Measurements from ENCODE around the gene MST1R.
"Not testable (repeated sequence)": the region's sequence is repeated elsewhere in the genome, so short reads cannot be mapped to it uniquely, and the experiment has no call there.

MST1R gene

GRCh38 chr3:49903451-49904424 lies at the start of gene MST1R:
Gene MST1R, minus strand, starts transcription at chr3:49903873. Its CDS starts 264 bp downstream, at chr3:49903609.
- TF ChIP-seq, protein P1, sequence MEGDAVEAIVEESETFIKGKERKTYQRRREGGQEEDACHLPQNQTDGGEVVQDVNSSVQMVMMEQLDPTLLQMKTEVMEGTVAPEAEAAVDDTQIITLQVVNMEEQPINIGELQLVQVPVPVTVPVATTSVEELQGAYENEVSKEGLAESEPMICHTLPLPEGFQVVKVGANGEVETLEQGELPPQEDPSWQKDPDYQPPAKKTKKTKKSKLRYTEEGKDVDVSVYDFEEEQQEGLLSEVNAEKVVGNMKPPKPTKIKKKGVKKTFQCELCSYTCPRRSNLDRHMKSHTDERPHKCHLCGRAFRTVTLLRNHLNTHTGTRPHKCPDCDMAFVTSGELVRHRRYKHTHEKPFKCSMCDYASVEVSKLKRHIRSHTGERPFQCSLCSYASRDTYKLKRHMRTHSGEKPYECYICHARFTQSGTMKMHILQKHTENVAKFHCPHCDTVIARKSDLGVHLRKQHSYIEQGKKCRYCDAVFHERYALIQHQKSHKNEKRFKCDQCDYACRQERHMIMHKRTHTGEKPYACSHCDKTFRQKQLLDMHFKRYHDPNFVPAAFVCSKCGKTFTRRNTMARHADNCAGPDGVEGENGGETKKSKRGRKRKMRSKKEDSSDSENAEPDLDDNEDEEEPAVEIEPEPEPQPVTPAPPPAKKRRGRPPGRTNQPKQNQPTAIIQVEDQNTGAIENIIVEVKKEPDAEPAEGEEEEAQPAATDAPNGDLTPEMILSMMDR (IDR thresholded peaks at IDR 0.05; ENCODE audit: low read depth, low read length, missing control alignments) = no peak
- DNase-seq (ENCODE audit: low read depth) = peak; percentile 77
- H3K4me3 ChIP-seq (ENCODE audit: low read depth, low read length) = peak within 1 kb of the TSS; percentile 53

- TF ChIP-seq, protein P1 (IDR thresholded peaks at IDR 0.05; ENCODE audit: low read depth, low read length, missing control alignments) = no peak
- H3K4me3 ChIP-seq (ENCODE audit: low read depth, low read length) = no peak overlapping the region
- no peak for DNase-seq (ENCODE audit: low read depth)
These were observed 49.3 kb upstream of the MST1R start for GRCh38 chr3:49952924-49953323.

GRCh38 chr3:49942651-49943050 lies 39.0 kb upstream of the MST1R start:
- no peak overlapping the region for H3K4me3 ChIP-seq (ENCODE audit: low read depth, low read length)
- TF ChIP-seq, protein P1 (IDR thresholded peaks at IDR 0.05; ENCODE audit: low read depth, low read length, missing control alignments) = no peak
- DNase-seq (ENCODE audit: low read depth) = peak; percentile 45

DNA sequence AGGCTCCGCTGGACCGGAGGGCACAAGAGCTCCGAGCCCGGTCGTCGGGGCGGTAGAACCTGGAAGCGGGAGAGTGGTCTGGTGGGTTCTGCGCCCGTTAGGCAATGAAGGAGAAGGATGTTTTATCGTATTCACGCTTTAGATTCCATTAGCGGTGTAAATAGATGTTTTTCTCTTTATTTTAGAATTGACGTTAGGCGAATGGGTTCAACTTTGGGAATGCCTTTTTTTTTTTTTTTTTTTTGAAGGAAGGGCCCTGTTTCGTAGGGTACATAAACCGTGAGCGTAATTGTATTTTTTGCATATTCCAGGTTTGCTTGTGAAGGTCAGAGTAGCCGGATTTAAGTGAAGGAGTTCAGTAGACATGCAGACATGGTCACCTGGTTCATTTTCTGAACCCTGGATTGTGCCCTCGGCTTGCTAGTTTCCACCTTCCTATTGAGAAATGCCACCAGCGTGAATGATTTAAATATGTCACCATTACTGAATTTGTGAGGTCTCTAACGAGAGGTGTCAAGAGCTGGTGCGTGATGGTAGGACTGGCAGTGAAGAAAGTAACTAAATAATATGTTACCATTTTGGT lies 37.1 kb upstream of the MST1R start:
- DNase-seq (ENCODE audit: low read depth) = no peak
- TF ChIP-seq, protein P1 (IDR thresholded peaks at IDR 0.05; ENCODE audit: low read depth, low read length, missing control alignments) = no peak
- H3K4me3 ChIP-seq (ENCODE audit: low read depth, low read length) = peak overlapping the region; percentile 60

DNA sequence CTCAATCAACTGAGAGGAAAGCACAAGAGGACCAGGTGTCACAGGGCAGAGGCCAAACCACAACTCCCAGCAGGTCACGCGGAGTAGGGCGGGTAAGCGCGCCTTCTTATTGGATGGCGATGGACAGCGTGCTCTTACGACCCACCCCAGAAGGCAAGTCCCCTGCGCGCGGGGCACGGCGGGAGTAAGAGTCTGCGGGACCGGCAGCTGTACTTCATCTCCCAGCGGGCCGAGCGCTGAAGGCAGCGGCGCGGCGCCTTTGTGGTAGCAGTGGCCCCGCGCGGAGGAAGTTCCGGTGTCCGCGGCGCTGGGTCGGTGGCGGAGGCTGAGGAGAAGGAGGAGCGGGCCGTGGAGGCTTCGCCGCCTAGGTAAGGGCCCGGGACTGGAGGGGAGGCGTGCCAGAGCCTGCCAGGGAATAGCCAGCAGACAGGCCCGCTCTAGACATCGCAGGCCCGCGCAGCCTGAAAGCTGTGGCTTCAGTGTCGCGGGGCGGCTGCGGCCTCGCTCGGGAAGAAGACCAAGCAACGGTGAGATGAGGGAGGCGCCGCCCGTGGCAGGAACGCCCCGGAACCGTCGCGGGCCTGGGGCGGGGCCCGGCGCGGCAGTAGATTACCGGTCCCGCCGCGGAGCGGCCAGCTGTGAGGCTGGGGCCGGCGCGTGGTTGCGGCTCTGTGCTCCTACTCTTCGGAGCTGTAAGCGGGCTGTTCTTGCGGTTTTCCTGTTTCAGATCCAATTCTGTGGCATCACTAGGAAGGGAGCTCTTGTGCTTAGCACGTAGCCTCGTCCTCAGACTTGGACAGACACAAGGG lies 36.4 kb upstream of the MST1R start, which contains the start of gene RBM6:
TSS of gene RBM6 (plus strand) at position 293 of the 809 bp plus-strand sequence. CDS start 22,492 bp downstream, outside the sequence.
- peak; percentile 97 for DNase-seq (ENCODE audit: low read depth)
- peak within 1 kb of the TSS; percentile 60 for H3K4me3 ChIP-seq (ENCODE audit: low read depth, low read length)
- TF ChIP-seq, protein P1 (IDR thresholded peaks at IDR 0.05; ENCODE audit: low read depth, low read length, missing control alignments) = no peak

DNA sequence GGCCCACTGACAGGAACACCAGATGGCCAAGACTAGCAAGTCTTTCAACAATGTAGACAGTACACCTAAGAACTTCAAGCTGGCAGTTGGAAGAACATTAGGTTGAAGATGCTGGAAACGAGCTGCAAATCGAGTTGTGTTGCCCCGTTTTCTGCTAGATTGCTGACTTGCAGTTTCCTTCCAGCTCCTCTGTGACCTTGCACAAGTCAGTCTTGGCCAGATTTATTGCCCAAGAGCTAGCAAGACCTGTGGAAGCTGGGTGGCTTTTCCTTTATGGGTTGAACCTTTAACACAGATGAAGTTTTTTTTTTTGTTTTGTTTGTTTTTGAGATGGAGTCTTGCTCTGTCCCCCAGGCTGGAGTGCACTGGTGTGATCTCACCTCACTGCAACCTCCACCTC lies 33.4 kb upstream of the MST1R start:
- no peak overlapping the region for H3K4me3 ChIP-seq (ENCODE audit: low read depth, low read length)
- TF ChIP-seq, protein P1 (IDR thresholded peaks at IDR 0.05; ENCODE audit: low read depth, low read length, missing control alignments) = no peak
- DNase-seq (ENCODE audit: low read depth) = no peak

DNA sequence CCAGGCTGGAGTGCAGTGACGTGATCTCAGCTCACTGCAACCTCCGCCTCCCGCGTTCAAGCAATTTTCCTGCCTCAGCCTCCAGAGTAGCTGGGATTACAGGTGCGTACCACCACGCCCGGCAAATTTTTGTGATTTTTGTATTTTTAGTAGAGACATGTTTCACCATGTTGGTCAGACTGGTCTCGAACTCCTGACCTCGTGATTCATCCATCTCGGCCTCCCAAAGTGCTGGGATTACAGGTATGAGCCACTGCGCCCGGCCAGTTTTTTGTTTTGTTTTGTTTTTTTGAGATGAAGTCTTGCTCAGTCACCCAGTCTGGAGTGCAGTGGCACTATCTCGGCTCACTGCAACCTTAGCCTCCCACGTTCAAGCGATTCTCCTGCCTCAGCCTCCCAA lies 28.6 kb upstream of the MST1R start:
- H3K4me3 ChIP-seq (ENCODE audit: low read depth, low read length); DNase-seq (ENCODE audit: low read depth): not testable (repeated sequence)

All from GM12864 (cell line).